Chondrocyte (in vitro differentiated cells): ENCODE measurements around the gene CTNND2. TPM values are rescaled to one million over a fixed set of nuclear protein-coding genes. Genes with fewer than 3 reads are reported as not detected.
"Not testable (repeated sequence)": the region's sequence is repeated elsewhere in the genome, so short reads cannot be mapped to it uniquely, and the experiment has no call there.

ENCODE experiments used
- DNase-seq: peaks from one replicate; pipeline ENCODE4 v3.0.0; 2021; ENCODE audit warnings: mixed read lengths, low spot score
- H3K27ac Mint-ChIP-seq: one replicate; pipeline ENCODE4 v1.8.0; 2021; ENCODE audit warnings: mild to moderate bottlenecking, moderate library complexity, mixed read lengths; ENCODE audit not compliant: unreplicated experiment
- H3K27me3 Mint-ChIP-seq: 2 replicates; pipeline ENCODE4 v1.8.0; 2021; ENCODE audit warnings: low read depth, mixed read lengths
- H3K36me3 Mint-ChIP-seq: 2 replicates; pipeline ENCODE4 v1.8.0; 2021; ENCODE audit warnings: low read depth, mixed read lengths
- H3K4me1 Mint-ChIP-seq: 2 replicates; pipeline ENCODE4 v1.8.0; 2021; ENCODE audit warnings: low read depth, mild to moderate bottlenecking, mixed read lengths
- H3K4me3 Mint-ChIP-seq: one replicate; pipeline ENCODE4 v1.8.0; 2021; ENCODE audit warnings: mild to moderate bottlenecking, moderate library complexity, mixed read lengths; ENCODE audit not compliant: unreplicated experiment
- H3K9me3 Mint-ChIP-seq: 2 replicates; pipeline ENCODE4 v1.8.0; 2021; ENCODE audit warnings: low read depth, mixed read lengths
- CTCF ChIP-seq: fragments of 200-600 bp; sonication (generic); IDR thresholded peaks from 2 replicates; pipeline ENCODE4 v1.5.0; 2021; ENCODE audit warnings: antibody characterized with exemption, mild to moderate bottlenecking, moderate library complexity
- total RNA-seq: library from RNA; stranded (reverse); gene quantifications from 3 replicates; pipeline ENCODE4 v1.2.1, GENCODE V29; 2021

The CTNND2 gene
- total RNA-seq, 1 donor from 2014 or later = 2.1 TPM

GRCh38 chr5:11426442-11426841 is 477.8 kb downstream of the CTNND2 start:
- Mint-ChIP-seq H3K27me3 (peaks cover 2% of the 10 kb centered on the region), H3K4me3 (no peak overlapping the region), H3K9me3 (no peaks in the 10 kb centered on the region), H3K36me3 (no peaks in the 10 kb centered on the region), H3K4me1 (no peaks in the 10 kb centered on the region), H3K27ac (no peak overlapping the region)
- no peak for TF ChIP-seq CTCF
- DNase-seq = no peak

- no peak for DNase-seq
- H3K9me3 Mint-ChIP-seq = peaks cover 3% of the 10 kb centered on the region
- no peak overlapping the region for H3K4me3 Mint-ChIP-seq
- H3K27me3 Mint-ChIP-seq = no peaks in the 10 kb centered on the region
- no peak overlapping the region for H3K27ac Mint-ChIP-seq
- H3K4me1 Mint-ChIP-seq = no peaks in the 10 kb centered on the region
- no peaks in the 10 kb centered on the region for H3K36me3 Mint-ChIP-seq
- no peak for TF ChIP-seq CTCF
Measured at GRCh38 chr5:11422342-11422741, 481.9 kb downstream of the CTNND2 start.

- no peak for TF ChIP-seq CTCF
Measured at GRCh38 chr5:11420969-11421368, 483.3 kb downstream of the CTNND2 start.

GRCh38 chr5:11415751-11416150 is 488.5 kb downstream of the CTNND2 start:
- no peak for TF ChIP-seq CTCF
- no peak overlapping the region for H3K4me3 Mint-ChIP-seq
- no peak overlapping the region for H3K27ac Mint-ChIP-seq
- H3K4me1 Mint-ChIP-seq = no peaks in the 10 kb centered on the region
- no peaks in the 10 kb centered on the region for H3K27me3 Mint-ChIP-seq
- DNase-seq = no peak
- H3K36me3 Mint-ChIP-seq = no peaks in the 10 kb centered on the region
- peaks cover 19% of the 10 kb centered on the region for H3K9me3 Mint-ChIP-seq

More at GRCh38 chr5:11420969-11421368, 483.3 kb downstream of the CTNND2 start:
- DNase-seq = no peak
- no peaks in the 10 kb centered on the region for H3K4me1 Mint-ChIP-seq
- H3K4me3 Mint-ChIP-seq = no peak overlapping the region
- peaks cover 3% of the 10 kb centered on the region for H3K9me3 Mint-ChIP-seq
- no peak overlapping the region for H3K27ac Mint-ChIP-seq
- H3K36me3 Mint-ChIP-seq = no peaks in the 10 kb centered on the region
- no peaks in the 10 kb centered on the region for H3K27me3 Mint-ChIP-seq

GRCh38 chr5:11414732-11415131 is 489.5 kb downstream of the CTNND2 start:
- not testable (repeated sequence) for H3K4me1 Mint-ChIP-seq, H3K4me3 Mint-ChIP-seq, H3K36me3 Mint-ChIP-seq, DNase-seq, H3K27me3 Mint-ChIP-seq, H3K27ac Mint-ChIP-seq
- H3K9me3 Mint-ChIP-seq = peaks cover 19% of the 10 kb centered on the region

- H3K4me3 Mint-ChIP-seq = no peak overlapping the region
- H3K9me3 Mint-ChIP-seq = peaks cover 16% of the 10 kb centered on the region
- no peak overlapping the region for H3K27ac Mint-ChIP-seq
- no peaks in the 10 kb centered on the region for H3K36me3 Mint-ChIP-seq
- no peak for TF ChIP-seq CTCF
- no peak for DNase-seq
- H3K4me1 Mint-ChIP-seq = no peaks in the 10 kb centered on the region
- H3K27me3 Mint-ChIP-seq = peaks cover 6% of the 10 kb centered on the region
Measured at GRCh38 chr5:11411621-11412020, 492.6 kb downstream of the CTNND2 start.
